Measurements from ENCODE around the gene PLXNB2.
"Not testable (repeated sequence)": the region's sequence is repeated elsewhere in the genome, so short reads cannot be mapped to it uniquely, and the experiment has no call there.

Gene PLXNB2

DNA sequence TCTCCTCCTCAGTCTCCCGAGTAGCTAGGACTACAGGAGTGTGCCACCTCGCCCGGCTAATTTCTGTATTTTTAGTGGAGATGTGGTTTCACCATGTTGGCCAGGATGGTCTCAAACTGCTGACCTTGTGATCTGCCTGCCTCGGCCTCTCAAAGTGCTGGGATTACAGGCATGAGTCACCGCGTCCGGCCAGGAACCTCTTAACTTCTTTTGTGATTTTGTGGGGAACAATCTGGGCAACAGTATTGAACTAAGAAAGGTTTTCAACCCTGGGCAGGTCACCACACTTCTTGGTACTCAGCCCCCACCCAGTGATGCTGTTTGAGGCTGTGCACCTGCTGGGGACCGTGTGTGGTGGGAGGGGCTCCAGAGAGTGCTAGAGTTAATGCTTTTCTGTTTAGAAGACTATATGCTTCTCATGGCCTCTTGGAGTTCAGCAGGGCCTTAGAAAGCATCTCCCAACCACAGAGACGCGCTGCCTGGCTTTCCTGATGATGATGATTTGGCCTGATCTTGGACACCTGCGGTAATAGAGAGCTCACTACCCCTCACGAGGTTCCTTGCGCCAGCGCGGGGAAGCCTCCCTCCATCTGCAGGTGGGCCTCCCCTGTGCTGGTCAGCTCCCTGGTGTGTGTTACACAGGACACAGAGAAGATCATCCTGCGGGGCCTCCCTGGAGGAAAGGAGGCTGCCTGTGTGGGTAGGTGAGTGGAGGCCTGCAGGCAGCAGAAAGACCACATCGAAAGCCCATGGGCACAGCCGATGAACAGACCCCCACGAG lies 18.2 kb upstream of the PLXNB2 start:
- no peak for FAIRE-seq

DNA sequence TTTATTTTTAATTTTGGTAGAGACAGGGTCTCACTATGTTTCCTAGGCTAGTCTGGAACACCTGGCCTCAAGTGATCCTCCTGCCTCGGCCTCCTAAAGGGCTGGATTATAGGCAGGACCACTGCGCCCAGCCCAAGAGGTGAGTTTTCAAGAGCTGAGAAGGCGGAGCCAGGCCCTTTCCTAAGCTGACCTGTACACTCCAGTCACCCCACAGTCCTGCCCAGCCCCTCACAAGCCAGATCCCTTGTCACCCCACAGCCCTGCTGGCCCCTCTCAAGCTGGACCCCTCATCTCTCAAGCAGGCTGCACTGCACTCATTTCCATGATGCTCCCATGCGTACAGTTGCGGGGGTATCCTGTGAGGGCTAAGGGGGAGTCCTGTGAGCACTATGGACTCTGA lies 16.5 kb upstream of the PLXNB2 start:
- no peak for FAIRE-seq

DNA sequence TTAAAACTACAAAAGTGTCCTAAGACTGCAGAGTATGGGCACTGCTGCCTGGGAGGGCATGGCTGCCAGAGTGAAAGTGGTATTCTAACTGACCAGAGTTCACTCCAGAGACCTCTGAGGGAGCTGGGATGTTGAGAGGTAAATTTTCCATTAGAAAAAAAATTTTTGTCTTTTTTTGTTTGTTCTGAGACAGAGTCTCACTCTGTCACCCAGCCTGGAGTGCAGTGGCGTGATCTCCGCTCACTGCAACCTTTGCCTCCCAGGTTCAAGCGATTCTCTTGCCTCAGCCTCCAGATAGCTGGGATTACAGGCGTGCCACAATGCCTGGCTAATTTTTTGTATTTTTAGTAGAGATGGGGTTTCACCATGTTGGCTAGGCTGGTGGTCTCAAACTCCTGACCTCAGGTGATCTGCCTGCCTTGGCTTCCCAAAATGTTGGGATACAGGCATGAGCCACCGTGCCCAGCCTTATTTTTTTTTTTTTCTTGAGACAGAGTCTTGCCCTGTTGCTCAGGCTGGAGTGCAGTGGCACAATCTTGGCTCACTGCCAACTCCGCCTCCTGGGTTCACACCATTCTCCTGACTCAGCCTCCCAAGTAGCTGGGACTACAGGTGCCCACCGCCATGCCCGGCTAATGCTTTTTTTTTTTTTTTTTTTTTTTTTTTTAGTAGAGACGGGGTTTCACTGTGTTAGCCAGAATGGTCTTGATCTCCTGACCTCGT lies 15.1 kb upstream of the PLXNB2 start:
- not testable (repeated sequence) for FAIRE-seq

DNA sequence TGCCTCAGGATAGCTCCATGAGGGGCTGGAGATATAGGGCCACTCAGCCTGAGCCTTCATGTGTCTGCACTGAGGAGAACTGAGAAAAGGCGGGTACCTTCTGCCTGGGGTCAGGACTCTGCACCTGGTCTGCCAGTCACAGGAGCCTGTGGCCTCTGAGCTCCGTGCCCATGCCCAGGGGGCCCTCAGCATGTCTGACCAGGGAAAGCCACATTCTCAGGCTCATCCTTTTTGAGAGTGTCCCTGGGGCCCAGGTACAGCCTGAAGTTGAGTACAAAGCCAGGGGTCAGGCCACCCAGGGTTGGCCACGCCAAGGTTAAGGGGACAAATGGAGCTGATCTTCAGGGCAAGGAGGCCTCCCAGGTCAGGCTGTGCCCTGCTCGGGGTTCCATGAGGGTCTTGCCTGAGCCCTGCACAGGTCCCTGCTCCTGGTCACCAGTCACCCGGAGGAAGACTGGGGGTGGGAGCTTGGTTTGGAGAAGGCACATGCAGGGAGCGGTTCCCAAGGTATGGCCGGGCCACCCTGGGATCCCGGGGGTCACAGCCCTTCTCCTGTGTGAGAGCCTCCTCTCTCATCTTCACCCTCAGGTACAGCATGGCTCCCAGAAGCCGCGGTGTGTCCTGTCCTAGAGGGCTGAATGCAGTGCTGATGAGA lies 13.4 kb upstream of the PLXNB2 start:
- no peak for FAIRE-seq

DNA sequence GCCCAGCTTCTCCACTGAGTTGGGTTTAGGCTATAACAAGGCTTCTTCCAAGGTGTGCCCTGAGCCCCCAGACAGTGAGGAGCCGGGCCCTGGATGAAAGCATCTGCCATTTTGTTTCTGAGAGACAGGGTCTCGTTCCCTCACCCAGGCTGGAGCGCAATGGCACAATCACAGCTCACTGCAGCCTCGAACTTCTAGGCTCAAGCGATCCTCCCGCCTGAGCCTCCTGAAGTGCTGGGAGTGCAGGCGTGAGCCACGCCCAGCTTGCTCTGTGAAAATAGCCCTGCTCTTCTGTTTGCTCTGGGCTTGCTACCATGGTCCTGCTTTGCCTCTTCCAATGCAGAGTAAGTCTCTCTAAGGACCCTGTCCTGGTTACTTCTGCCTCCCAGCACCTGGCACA lies 12.7 kb upstream of the PLXNB2 start:
- FAIRE-seq, result no peak

DNA sequence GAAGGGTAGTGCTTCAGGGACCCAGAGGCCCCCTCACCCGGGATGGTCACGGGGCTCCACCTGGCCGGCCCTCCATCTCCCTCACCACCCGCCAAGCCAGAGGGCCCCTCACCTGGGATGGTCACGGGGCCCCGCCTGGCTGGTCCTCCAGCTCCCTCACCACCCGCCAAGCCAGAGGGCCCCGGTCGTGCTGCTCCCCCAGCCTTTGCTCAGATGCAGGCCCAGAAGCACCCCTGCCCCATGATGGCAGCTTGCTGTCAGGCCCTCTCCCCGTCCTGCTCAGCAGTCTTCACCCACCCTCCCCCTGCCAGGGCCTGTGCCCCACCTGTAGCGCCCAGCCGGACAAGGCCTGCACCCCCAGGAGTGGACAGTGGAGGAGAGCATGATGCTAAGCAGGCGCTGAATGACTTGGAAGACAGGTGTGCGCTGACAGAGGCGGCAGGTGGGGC lies 12.1 kb upstream of the PLXNB2 start:
- no peak for FAIRE-seq

DNA sequence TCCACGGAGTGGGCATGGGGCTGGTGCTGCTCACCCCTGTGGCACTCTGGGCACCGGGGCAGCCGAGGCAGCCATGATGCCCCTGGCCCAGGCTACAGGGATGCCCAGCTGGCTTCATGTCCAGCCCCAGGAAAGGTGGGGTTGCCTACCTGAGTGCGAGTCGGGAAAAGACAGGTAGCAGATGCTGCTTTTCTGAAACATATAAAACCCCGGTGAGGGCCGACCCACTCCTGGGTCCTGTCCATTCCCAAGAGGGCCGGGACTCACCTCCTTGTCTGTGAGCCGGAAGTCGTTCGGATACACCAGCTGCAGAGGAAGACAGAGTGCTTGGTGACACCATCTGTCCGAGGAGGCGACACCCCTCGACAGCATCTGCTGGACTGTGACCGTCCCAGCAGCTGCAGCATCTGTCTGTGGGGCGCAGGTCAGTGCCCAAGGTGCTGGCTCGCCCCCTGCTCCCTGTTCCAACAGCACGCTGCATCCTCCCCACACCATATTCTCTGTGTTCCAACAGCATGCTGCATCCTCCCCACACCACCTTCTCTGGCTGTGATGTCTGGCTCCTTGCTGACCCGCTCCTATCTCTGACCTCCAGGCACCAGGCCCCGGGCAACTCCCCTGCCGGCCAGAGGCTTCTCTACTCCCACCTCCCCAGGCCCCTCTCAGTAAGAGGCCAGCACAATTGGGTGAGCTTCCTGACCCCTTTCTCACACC lies 11.4 kb upstream of the PLXNB2 start:
- no peak for FAIRE-seq

DNA sequence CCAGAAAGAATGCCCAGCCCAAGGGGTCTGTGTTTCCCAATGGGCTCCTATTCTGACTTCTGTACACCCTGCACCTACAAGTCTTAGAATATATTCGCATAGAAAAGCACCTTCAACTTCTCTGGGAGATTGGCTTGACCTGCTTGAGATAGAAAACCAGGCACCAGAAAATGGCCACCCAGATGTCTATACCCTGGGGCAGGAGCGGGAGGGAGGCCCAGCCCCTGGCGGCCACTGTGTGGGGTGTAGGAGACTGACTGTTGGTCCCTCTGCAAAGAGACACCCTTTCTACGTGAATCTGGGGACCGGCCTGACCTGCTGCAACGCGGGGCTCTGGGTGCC lies 10.9 kb upstream of the PLXNB2 start:
- FAIRE-seq, result no peak

DNA sequence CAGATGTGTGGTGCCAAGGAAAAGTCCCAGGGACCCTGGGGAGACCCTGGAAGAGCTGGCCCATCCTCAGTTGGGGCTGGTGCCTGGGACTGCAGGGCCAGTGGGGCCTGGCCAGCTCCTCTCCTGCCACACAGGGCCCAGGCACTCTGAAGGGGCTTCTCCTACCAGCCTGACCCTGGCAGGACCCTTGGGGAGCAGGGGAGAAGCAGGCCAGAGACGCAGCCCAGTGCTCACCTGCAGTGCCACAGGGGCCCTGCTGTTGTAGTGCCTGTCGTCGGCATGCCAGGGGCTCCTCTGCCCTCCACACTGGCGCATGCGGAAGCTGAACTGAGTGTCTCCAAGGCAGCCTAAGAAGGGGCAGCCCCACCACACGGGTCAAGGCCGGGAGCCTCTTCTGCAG lies 10.2 kb upstream of the PLXNB2 start:
- FAIRE-seq, result no peak

DNA sequence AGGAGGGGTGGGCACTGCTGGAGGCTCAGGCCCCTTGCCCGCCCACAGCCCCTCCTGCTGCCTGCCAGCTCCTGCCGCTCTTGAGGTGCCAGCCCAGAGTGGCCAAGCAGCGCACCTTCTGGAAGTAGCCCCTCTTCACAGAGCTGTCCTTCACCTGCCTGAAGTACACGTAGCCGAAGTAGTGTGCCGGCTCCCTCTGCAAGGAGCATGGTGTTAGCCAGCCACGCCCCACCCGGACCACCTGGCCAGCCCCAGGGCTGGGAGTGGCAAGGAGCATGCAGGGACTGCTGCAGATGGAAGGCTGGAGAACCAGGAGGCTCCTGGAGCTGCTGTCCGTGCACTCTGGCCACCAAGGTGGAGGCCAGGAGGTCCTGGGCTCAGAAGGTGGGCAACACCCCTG lies 9.7 kb upstream of the PLXNB2 start:
- FAIRE-seq, result no peak

DNA sequence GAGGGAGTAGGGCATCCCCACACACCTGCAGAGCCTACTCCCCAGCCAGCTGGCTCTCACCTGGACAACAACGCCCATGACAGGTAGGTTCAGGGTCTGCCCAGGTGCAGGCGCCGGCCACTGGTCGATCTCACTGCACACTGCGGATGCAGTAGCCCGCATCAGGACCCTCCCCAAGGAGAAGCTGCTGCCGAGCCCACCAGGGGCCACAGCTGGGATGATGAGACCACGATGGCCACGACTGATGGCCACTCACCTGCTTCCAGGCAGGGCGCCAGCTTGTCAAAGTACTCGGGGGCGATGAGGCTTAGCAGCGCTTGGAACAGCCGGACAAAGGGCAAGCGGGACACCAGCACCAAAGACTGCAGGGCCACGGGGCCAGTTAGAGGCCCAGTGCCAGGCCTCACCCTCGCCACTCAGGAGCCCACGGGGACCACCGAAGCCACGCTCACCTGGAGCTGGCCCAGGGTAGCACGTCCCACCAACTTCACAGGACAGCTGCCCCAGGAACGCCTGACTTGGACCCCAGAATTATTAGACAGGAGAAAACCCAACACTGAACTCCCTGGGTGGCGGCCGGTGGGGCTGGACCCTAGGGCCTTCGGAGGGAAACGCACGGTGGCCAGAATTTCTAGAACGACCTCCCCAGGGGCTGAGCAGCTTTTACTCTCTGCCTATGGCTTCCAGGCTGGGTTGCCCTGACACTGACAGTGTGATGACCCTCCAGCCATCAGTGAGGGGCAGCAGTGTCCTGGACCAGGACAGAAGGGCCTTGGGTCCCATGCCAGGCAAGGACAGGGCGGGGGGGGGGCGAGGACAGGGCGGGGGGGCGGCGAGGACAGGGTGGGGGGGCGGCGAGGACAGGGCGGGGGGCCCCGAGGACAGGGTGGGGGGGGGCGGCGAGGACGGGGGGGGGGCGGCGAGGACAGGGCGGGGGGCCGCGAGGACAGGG lies 8.9 kb upstream of the PLXNB2 start:
- FAIRE-seq, result no peak

DNA sequence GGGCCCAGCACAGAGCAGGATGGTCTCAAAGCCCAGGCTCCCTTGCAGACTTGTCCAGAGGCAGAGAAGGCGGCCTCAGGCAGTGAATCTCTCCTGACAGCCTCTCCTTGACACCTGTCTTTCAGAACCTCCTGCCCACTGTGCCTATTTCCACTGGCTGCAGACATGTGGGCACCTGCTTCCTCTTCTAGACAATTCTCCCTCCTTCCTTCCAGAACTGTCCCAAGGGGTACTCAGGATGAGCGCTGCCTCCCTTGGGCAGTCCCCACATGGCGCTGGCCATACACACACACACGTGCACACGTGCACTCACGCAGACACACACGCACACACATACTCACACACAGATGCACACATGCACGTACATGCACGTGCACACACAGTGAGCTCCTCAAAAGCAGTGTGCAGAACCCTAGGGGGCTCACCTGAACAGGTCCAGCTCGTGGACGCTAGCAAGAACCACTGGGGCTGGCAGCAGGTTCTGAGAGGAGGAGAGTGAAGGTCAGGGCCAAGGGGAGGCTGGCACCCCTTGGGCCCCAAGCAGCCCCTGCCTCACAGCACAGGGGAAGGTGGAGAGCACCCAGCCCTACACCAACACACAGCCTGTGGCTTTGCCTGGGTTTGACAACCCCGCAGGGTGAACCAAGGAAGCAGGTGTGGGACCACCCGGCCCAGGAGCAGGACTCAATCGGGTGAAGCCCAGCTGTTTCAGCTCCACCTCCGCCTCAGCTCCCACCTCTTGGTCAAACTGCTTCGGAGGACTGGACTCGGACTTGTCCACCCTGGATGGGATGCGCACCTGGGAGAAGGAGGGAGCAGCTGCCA lies 8.1 kb upstream of the PLXNB2 start:
- no peak for FAIRE-seq

DNA sequence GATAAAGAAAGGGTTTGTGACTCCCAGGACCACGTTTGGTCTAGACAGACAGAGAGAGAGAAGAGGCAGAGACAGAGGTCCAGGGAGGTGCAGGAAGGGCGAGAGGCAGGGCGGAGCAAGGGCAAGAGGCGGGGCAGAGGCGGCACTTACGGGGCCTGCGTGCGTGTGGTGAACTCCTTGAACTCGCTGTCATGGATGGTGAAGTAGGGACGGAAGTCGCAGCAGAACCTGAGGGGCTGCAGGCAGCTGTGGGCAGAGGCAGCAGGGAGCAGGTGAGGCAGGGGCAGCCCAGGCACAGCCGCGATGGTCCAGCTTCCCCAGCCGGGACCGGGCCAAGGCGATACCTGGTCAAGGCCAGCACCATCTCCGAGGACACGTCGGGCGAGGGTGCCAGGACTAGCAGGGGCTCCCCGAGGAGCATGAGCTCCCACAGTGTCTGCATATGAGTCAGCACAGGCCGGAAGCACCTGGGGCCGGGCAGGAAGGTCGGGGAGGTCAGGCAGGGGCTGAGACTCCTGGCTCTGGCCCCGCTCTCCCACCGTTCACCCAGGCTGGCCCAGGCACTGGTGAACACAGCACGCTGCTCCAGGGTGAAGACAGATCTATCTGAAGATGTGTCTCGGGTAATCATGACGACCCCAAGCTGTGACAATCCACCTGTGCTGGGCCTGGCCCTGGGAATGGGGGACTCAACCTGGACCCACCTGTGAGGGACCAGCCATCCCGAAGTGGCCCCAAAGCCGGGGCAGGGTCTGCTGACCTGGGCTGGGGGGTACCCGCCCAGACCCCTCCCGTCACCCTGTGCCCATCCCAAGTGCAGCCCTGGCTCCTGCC lies 7.2 kb upstream of the PLXNB2 start:
- FAIRE-seq, result peak; percentile 55

DNA sequence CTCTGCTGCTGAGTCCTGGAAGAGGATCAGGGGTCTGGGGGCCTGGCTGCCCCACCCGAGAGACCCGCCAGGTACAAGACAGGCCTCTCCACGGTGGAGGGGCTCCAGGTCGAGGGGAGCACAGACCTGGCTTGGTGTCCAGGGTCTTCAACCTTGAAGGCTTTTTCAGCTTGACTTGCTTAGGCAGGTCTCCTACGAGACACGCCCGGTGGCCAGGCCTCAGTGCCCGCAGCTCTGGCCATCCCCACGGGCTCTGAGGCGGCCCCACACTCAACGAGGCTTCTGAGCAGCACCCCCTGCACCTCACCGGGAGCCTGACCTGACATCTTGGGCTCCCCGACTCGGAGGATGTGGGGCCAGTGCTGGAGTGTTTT lies 6.6 kb upstream of the PLXNB2 start:
- no peak for FAIRE-seq

DNA sequence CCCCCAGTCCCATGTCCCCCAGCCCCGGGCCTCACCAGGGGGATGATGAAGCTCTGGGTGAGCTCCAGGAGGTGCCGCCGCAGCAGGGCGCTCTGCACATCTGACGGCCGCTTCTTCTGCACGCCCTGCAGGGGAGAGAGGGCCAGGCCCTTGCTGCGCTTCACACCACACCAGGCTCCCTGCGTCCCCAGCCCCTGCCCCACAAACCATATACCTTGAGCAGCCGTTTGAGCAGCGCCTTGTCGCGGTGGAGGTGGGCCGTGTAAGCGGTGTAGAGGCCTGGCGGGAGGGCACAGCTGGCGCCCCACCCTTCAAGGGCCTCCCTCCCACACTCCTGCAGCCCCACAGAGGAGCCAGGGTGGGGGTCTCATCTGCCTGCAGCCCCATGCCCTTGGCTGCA lies 6.2 kb upstream of the PLXNB2 start:
- FAIRE-seq, result no peak

DNA sequence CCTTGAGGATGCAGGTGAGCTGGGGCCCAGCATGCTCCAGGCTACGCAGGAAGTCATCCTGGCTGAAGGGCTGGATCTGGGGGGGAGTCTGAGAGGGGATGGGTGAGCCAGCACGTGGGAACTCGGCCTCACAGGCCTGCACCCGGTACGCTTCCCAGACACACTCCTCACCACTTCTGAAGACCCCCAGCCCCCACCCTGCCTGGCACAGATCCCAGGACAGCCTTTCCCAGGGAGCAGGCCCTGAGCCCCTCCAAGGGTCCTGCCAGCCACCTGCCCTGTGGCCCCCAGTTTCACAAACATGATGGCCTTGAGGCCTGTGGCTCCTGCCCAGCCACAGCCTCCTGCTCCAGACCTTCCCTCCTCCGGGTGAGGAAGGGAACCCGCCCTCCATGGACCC lies 5.6 kb upstream of the PLXNB2 start:
- no peak for FAIRE-seq

DNA sequence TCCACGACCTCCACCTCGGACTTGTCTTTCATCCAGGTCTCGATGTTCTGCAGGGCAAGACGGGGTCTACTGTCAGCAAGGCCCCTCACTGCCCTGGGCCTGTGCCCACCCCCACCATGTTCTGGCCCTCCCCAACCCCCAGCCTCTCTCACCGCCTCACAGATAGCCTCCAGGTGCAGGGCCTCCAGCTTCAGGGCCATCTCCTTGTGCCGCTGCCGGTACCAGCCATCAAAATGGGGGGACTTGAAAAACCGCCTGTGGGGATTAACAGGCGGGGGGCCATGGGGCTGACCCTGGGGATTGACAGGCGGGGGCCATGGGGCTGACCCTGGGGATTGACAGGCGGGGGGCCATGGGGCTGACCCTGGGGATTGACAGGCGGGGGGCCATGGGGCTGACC lies 4.9 kb upstream of the PLXNB2 start:
- no peak for FAIRE-seq

DNA sequence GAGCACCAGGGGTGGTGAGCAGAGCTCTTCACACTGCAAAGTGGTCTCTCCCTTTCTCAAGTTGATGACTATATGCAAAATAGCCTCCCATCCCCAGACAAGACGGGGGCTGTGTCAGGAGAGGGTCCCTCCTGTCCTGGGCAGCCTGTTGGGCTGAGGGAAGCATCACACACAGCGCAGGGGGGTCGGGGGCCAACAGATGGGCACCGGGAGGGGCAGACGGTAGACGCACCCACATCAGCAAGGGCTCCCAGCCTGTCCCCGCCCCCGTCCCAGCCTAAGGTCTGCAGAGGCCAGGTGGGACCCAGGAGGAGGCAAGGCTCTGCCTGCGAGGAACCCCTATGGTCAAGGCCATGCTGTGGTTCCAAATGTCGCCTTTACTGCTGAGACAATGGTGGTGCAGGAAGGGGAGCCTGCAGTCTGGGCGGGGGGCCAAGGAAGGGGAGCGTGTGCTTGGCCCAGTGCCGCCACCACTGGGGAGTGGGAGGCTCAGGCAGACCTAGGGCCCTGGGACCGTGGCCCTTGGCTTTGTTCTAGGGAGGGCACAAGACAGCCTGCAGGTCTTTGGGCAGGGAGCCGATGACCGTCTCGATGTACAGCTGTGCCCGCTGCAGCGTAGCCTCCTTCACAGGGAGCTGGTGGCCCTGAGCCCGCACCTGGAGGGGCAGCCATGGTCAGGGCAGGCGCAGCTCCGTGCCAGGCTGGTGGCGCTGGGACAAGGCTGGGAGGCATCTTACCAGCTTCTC lies 4.3 kb upstream of the PLXNB2 start:
- no peak for FAIRE-seq

DNA sequence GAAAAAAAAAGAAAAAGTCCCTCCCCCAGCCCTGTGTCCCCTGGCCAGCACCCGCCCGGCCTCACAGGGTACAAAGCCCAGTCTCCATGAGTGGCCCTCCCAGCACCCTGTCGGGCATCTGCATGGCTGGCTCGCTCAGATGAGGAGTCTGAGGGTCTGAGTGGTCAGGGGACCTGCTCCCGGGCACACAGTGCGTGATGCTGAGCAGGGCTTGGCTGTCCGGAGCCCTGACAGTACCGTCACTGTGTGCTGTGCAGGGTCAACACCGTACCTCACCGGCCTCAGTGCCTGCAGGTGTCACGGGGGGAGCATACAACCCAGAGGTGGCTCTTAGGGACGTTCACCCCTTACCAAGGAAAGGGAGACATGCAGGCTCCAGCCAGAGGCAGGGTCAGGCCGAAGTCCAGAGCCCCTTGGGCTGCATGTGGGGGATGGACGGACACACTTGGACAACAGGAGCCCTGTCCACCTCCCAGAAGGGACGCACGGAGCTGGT lies 3.6 kb upstream of the PLXNB2 start:
- FAIRE-seq, result no peak
